NCI-H510A (cell line): ENCODE data around the gene IL33.

Experiments
- DNase-seq: peaks from one replicate; lab custom pipeline; 2025; lab: John Stamatoyannopoulos, UW

The IL33 gene

DNA sequence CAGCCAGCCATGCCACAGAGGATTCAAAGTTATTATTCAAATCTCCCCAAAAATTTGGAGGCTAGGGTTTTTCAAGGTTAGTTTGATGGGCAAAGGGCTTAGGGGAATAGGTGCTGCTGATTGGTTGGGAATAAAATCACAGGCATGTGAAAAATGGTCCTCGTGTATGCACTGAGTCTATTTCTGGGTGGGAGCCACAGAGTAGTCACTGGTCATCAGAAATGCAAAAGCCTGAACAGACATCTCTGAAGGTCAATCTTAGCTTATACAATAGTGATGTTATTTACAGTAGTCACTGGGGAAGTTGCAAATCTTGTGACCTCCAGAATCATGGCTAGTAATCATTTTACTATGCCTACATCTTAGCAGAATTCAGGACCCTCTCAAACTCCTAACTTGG, 1.3 kb downstream of the IL33 start:
- no peak for DNase-seq

DNA sequence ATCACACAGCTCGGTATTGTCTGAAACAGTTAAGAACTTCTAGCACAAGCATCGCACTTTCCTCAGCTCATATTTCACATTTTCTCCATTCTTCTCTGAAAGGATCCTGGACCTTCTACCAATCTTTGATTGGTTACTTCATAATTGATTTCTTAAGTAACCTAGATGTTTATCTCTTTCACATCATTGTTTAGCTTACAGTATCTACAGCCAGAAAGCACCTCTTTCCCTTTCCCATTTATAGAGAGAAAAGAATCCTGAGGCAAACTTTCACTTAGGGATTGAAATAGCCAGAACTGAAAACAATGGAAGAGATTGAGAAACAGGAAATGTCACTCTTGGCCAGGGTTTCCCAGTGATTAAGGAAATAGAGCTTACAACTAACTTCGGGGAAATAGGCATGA, 2.5 kb downstream of the IL33 start:
- DNase-seq = no peak

DNA sequence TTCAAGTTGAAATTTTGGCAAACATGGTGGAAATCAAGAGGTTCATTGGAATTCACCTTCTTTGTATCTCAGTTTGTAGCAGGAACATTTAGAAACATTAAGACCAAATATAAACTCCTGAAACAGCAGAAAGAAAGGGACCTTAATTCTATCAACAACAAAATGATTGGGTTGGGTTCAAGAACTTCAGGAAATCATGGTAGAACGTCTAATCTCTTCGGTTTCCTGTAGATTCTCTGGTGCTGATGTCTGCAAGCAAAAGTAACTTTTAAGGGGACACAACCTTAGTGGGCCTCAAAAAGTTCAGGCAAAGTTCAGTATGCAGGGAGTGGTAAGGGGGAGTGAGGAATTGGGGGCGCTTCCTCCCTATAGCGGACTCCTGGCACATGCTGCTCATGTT, 3.4 kb downstream of the IL33 start:
- DNase-seq = no peak

DNA sequence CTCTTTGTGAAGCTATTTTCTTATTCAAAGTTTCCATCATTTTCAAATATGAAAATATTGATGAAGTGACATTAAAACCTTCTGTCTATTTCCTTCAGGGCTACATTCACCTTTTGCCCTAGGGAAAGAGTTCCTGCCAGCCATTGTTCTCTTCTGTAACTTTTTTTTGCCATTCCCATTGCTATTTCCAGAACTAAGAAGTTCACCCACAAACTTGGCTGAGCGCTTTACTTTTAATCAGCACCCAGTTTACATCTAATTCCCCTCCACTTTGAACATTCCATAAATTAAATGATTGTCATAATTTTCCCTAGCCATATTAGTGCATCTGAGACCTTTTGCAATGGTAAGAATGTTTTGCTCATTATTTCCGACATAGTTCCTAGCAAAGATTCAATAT, 4.4 kb downstream of the IL33 start:
- no peak for DNase-seq

DNA sequence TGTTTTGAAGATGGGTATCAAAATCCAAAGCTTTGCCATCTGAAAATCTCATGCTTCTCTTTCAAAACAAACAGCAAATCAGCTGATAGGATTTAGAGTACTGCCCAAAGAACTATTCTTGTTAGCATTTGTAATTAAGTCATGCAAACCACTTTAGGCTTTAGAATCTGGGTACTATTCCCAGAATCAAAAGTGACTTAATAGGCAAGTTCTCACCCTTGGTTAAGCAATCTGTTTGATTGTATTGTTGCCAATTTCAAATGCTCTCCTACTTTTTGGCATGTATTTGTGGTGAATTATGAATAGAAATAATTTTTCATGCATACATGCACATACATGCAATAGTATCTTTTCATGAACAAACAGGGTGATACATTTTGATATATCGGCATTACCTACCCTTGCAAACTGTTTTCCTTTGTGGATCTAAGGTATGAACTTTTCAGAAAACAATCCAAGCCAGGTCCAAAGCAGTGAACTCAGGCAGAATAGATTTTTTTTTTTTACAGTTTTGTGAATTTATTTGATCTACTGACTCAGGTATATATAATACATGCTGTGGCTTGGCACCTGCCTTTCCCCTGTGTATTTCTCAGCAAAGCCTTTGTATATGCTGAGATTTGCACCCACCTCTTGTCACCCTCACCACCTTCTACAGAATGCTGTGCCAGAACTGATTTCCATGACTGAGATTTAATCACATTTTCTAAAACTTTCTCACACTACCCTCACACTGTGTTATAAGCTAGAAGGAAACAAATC, 9.0 kb downstream of the IL33 start:
- no peak for DNase-seq

DNA sequence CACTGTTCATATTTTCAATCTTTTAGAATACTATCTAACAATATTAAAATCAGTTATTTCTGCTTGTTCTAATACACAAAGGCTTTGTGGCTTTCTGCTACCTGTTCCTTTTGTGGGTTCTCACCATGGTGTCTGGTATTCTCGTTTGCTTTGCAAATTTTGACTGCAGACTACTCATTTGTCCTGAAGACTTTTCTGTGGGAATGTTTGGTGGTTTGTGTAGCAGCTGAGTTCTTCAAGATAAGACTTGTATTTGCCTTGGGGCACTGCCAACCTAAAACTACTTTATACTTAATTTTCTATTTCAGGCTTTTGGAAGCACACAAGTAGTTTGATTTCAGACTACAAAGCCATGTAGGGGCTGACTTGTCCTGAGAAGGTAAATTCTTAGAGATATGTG, 11.1 kb downstream of the IL33 start:
- DNase-seq = no peak

DNA sequence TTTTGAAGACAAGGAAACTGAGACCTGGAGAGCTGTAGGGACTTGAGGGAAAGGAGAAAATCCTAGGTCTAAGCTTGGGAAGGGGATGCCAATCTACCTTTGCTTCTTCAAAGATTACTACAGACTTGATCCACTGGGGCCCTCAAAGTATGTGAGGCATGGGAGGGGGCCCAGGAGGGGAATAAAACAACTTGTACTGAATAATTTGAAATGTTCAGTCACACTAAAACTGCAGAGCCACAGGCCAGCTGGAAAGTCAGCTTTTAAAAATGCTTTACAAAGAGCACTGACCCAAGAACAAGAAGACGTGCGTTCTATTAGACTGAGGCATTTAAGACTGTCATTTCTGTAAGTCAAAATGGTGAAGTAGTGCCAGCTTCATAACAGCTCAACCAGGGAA, 13.6 kb downstream of the IL33 start:
- no peak for DNase-seq

DNA sequence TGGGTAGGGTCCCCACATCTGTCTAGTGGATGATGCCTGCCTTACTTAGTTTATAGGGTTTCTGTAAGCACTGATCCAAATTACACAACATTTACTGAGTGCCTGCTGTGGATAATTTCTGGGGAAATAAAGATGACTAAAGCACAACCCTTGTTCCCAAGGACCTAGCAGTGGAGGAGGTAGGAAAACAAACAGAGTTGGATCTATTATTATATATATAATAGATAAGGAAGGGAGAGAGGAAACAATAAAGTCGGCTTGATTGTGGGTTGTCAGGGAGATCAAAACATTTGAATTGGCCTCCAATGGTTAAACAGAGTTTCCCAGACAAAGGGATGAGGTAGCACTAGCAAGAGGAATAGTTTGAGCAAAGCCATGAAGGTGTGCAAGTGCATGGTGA, 14.0 kb downstream of the IL33 start:
- no peak for DNase-seq

DNA sequence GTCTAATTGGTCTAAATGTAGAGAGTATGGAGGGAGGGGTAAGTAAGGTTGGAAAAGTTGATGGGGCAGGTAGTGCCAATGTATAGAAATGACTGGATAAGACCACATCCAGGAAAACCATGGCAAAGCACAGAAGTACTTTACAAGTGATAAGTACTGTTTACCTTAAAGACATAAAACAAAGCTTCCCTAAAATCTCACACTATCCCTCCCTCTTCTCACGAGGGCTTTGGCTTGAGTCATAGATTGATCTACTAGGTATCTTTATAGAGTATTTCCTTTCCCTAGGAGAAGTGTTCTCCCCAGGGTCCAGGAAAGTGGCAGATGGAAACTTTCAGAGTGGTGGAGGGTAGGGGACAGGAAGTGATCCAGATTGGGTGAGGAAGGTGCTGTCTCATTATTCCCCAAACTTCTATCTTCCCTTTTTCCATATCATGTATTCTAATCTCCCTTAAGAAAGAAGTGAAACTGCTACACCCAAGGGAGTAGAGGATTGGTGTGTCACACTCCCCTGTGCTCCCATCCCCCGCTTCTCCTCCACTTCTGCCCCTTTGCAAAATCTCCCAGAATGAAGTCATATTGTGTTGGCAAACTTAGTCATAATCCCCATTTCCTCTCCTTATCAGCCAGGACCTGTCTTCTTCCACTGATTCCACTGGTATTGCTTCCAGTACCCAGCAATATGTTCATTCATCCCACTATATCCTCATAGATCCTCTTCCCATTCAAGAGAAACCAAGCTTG, 14.6 kb downstream of the IL33 start:
- no peak for DNase-seq

DNA sequence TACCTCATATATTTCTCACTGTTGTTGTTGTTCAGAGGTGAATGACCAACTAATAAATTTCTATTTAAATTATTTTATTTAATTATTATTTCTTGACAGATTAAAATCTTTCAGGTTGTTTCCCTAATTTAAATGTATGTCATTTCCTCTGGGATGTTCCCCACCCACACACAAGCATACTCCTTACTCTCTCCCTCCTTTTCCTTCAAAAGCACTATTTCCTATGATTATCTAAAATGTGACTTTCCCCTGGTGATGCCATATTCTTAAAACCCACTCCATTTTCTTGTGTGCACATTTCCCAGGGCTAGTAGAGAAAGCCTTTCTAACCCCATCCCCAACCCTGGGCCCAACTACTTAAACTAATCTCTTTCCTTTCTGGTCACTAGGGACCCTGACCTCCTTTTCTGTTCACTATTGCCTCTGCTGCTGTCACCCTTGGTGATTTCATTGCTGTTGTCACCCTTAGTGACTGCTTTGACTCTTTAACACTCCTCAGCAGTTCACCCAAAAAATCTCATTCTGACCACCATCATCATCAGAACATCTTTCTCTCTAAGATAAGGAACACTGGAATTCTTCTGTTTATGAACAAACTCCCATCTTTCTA, 16.8 kb downstream of the IL33 start:
- no peak for DNase-seq

DNA sequence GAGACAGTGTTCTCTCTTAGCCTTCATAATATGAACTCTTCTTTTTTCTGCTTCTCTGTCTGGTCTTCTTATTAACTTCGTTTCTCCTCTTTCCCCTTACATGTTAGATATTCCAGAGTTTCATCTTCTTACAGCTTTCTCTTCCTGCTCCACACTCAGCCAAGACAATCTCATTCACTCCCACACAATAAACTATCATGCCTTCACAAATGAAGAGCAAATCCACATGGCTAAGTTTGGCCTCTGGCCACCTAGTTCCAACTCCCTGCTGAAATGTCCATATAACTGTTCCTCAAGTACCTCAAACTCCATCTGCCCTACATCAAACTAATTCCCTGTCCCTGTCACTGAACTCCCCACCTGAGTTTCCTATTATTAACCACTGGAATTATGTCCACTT, 18.4 kb downstream of the IL33 start:
- no peak for DNase-seq

DNA sequence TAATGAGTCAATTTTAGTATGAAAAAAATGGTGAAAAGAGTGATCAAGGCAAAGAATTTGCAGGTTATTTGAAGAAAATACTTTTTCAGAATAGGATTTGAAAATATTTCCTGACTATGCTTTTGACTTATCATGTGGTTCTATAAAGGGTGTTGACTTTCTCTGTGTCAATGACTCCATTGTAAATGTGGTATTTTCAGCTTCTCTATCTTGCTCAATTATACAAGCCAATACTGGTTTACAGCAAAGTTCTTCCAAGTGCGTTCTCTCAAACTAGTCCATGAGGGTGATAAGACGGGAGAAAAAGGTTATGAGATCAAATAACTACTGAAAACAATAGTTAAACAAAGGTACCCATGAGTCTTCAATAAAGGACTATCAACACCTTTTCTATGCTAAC, 21.7 kb downstream of the IL33 start:
- DNase-seq = no peak

DNA sequence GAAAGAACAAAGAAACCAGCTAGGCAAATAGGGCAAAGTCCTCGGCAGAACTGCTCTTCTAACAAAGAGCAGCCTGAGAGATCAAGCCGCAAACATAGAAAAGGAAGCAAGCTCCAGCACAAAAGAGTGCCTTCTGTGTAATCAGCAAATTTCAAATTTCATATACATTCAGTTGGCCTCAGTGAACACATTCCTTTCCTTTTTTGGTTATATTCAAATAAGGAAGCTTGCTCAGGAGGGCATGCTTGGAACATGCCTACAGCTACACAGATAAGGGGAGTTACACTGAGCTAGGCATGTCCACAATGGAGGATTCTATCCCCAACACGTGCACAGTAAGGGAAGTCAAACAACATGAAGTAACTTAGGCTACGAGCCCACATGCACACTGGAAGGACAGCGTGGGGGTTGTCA, 23.4 kb downstream of the IL33 start:
- no peak for DNase-seq

DNA sequence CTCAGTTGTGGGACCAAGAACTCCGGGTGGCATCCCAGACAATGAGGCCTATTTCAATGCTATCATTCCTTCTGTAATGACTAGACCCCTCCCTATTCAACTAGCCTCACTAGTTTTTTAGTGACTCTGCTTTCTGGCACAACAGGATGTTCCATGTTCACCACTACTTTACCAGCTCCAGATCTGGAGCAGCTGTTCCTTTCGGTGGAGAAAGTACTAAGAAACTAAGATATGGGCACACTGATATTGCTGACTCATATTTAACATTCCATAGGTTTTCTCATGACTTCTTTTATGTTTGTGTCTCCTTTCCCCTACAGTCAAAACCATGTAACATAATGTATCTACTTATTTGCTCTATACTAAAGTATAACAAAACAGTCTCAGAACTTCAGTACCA, 24.1 kb downstream of the IL33 start:
- no peak for DNase-seq

DNA sequence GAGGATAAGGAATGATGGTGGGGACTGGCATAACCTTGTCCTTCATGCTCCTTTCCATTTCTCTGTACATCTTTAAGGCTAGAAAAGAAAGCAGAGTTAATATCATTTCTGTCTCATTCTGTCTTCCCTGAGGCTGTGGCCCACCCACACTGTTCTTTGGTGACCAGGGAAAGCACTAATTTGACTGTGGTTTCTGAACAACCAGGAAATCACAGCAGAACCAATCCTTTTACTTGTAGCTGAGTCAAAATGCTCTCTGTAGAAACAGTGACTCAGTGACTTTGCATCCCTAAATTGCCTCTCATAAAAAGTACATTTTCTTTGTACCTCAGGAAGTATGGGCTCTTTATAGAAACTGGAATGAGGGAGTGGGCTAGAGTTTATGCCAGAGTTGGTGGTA, 28.1 kb downstream of the IL33 start:
- DNase-seq = no peak

DNA sequence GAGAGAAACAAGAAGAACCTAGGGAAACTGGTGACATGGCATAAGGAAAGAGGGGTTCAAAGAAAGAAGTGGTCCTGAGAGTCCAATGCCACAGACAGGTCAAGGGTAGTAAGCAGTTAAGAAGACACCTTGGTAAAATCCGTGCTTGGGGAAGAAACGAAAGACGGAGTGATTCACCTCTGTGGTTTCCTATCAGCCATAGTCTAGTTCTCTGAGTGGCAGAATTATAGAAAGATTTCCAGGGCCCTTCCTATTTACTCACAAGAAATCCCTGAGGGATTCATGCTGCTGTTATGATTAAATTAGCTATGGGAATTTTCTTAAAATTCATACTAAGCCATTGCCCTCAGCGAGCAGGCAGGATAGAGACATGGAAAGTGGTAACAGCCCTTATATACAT, 31.7 kb downstream of the IL33 start:
- DNase-seq = no peak

DNA sequence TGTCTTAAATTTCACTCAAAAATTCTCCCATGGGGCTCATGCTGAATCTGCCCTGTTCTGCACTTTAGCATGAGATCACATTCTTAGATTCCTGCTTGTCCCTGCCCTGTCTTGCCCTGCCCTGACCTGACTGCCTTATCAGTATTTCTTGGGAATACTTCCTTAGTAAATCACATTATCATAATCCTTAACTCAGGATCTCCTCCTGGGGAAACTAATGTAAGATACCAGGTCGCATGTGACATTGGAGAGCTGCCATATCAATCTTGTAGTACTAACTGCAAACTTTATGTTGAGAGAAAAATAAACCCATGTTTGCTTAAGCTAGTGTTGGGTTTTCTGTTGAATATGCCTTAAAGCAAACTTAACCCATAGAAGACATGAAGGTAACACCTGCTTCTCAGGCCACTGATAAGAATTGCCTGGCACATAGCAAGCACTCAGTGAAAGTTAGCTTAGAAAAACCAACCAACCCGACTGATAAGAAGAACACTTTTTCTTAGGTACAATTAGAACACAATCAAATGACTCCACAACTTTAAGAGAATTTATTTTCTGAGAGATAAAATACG, 53.3 kb downstream of the IL33 start:
- DNase-seq = no peak

DNA sequence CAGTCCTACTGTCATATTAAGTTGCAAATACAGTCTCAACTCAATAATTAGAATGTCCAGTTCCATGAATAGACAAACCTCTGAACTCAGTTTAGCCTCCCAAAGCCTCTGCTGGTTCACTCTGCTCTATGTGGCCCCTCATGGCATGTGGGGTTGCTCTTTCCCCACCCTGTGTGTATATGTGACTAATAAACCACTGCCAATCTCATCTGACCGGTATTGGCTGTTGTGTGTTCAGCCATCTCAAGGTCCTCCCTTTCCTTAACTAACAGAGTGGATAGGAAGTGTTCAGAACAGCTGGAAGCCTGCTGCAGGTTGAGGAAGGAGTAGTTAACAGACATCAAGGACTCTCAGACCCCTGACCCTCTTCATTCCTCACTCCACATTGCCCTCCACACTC, 55.3 kb downstream of the IL33 start:
- no peak for DNase-seq

DNA sequence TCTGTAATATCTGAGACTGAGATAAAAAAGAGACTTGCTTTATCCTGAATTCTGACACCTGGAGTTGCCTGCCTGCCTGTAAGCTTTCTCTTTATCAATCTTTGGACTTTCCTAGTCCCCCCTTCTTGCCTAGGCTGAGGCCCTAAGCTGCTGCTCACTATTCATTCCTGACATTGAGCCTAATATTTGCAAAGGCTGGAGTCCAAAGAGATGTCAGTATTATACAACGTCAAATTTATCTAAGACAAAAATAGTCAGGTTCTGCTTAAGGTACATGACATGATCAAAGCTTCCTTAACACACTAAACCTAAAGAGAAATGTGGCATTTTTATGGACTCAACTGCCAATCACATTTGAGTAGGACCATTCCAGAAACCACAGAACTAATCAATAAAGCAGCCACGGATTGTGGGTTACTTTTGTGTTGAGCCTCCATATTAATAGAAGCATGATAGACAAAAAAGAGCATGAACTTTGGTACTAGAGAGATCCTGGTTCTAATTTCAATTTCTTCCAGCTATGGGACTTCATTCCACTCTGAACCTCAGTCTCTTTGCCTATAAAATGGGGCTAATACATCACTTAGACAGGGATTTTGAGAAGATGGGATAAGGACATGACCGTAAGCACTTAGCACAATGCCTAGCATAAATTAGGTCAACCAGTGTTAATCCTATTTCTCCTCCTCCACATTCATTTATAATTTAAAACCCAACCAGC, 56.1 kb downstream of the IL33 start:
- DNase-seq = no peak

DNA sequence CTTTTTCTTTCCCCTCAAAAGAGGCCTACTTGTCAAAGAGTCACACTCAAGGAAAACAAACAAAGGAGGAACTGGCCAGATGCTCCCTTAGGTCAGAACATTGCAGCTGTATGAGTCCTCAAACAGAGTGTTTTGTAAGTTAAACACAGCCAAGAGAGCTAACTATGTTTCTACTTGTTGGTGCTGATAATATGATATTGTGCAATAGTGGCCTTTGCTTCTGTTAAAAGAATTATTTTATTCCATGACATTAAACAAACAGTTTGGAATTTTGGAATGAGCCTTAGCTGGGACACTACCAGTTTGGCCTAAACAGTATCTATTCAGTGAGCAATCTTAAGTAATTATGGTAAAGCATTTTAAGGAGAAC, 56.6 kb downstream of the IL33 start:
- DNase-seq = no peak

DNA sequence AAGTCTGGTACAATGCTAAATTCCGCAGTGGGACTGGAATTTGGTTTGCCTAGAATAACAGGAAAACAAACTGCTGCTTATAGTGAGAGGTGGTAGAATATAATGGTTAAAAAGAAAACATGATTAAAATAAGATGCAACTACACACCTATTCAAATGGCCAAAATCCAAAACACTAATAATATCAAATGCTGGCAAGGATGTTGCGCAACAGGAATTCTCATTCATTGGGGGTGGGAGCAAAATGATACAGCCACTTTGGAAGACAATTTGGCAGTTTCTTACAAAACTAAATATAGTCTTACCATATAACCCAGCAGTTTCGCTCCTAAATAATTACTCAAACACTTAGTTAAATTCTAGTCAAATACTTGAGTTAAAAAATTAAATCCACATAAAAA, 61.8 kb downstream of the IL33 start:
- no peak for DNase-seq

DNA sequence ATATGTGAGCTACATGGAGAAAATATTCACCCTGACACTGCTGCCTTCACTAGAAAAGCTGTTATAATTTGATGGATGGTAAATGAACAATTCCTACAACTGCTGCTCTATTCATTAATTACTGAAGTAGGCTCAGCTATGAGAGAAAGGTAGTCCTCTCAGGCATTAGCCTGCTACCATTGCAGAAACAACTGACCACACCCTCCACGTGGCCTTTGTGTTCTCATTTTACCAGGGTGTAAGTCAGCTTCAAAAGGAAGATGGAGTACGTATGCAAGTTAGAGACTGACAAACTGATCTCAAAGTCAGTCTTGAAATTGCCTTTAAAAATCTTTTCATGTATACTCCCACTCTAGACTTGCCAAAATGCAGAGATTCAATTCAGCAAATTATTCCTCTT, 86.3 kb downstream of the IL33 start:
- no peak for DNase-seq

DNA sequence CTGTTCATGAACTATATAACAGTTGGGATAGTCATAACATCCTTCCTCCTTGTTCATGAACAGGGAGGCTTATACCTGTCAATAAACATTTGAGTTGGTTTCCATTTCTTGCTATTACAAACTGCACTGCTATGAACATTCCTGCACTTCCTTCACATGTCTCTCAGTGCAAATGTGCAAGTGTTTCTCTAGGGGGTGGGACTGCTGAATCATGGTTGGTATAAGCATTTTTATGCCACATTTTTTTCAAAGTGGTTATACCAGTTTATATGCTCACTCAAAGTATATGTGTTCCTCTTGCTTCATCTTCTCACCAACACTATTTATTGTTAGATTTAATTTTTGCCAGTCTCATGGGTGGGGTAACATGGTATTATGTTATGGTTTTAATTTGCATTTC, 86.8 kb downstream of the IL33 start:
- DNase-seq = no peak
